ENCODE results near the gene WDR37.
"Not testable (repeated sequence)": the region's sequence is repeated elsewhere in the genome, so short reads cannot be mapped to it uniquely, and the experiment has no call there.

WDR37 gene

DNA sequence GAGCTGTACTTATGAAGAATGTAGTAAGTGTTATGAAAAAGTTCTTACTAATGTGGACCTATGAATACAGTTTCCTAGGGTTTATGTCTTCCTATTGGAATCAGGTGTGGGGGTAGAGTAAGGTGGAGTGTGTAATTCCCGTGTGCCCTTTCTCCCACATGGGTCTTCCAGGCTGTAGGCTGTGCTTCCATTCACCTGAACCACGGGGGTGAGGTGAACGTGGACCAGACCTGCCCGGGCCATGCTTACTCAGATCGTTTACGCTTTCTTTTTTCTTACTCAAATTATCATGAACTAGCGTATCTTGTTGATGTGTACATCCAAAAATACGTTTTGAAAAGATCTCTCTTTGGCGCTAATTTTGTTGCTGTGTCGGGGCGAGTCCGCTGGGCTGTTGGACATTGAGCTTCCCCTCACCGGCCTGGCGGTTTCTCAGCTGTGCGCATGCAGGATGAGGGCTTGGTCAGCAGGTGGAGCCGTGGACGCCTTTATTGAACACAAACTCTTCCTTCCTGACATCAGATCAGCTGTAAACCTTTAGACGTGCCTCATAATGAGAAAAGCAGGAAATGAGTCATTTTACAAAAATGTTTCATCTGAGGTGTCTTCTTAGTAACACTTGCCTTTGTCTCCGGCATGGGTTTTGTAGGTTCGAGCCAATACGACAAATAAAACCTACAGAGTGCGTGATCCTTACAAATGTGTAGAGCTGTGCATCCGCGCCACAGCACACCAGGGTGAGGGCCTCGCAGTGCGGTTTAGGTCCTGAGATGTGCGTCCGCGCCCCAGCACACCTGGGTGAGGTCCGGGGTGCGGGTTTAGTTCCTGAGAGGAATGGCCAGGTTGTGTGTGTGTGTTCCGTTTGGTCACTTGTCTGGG is 53.8 kb downstream of the WDR37 start:
- DNase-seq: peak; percentile 45

GRCh38 chr10:1110674-1111119 is 54.5 kb downstream of the WDR37 start:
- no peak for DNase-seq

DNA sequence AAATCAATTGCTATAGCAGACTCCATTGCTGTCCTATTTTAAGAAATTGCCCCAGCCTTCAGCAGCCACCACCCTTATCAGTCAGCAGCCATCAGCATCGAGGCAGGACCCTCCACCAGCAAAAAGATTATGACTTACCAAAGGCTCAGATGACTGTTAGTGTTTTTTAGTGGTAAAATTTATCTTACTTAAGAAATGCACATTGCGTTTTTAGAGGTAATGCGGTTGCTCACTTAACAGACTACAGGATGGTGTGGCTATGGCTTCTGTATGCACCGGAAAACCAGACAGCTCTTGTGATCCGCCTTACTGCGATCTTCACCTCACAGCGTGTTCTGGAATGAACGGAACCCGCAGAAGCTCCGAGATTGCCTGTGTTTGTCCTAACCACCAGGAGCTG is 58.1 kb downstream of the WDR37 start:
- no peak for DNase-seq

- DNase-seq: no peak
Observed at GRCh38 chr10:1114719-1115606, 58.8 kb downstream of the WDR37 start.

GRCh38 chr10:1115607-1115955 is 59.4 kb downstream of the WDR37 start:
- DNase-seq: no peak

- DNase-seq: no peak
Observed at GRCh38 chr10:1116051-1116450, 59.9 kb downstream of the WDR37 start.

DNA sequence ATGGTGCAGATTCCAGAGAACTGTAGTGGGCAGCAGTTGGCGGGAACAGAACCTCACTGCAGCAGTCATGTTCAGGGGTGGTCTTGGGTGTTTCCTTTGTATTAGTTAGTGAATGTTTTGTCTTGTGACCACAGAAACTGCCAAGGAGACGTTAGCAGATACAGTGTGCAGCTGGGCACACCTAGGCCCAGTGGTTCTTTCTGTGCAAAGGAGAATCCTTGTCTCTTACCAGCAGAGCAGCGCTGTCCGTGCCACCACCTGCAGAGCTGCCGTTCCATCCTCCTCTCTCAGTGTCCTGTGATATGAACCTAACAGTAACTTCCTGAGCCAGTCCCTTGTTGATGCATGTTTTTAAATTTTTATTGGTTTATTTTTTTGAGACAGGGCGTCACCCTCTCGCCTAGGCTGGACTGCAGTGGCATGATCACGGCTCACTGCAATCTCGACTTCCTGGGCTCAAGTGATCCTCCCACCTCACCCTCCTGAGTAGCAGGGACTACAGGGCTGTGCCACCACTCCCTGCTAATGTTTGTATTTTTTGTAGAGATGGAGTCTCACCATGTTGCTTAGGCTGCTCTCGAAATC is 60.6 kb downstream of the WDR37 start:
- no peak for DNase-seq

DNA sequence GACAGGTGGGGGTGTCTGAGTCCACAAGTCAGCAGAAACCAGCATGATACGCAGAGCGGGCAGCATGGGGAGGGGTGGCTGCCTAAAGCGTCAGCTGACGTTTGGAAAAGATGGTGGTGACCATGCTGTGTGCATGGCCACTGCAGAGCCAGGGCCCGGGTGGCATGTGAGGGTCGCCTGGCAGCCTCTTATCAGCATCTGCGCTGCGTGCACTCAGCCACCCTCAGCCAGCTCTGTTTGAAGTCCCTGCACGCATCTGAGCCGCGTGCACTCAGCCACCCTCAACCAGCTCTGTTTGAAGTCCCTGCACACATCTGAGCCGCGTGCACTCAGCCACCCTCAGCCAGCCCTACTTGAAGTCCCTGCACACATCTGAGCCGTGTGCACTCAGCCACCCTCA is 61.5 kb downstream of the WDR37 start:
- DNase-seq: no peak

DNA sequence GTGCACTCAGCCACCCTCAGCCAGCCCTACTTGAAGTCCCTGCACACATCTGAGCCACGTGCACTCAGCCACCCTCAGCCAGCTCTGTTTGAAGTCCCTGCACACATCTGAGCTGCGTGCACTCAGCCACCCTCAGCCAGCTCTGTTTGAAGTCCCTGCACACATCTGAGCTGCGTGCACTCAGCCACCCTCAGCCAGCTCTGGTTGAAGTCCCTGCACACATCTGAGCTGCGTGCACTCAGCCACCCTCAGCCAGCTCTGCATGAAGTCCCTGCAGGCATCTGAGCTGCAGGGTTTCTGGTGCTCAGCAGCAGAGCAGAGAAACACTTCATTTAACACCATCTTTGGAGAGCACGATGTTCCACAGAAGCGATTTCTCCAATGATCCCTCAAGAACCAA is 62.1 kb downstream of the WDR37 start:
- DNase-seq: not testable (repeated sequence)

GRCh38 chr10:1119027-1119426 is 62.8 kb downstream of the WDR37 start:
- DNase-seq: no peak

- DNase-seq: no peak
Observed at GRCh38 chr10:1119501-1119900, 63.3 kb downstream of the WDR37 start.

GRCh38 chr10:1120306-1120705 is 64.1 kb downstream of the WDR37 start:
- DNase-seq: no peak

DNA sequence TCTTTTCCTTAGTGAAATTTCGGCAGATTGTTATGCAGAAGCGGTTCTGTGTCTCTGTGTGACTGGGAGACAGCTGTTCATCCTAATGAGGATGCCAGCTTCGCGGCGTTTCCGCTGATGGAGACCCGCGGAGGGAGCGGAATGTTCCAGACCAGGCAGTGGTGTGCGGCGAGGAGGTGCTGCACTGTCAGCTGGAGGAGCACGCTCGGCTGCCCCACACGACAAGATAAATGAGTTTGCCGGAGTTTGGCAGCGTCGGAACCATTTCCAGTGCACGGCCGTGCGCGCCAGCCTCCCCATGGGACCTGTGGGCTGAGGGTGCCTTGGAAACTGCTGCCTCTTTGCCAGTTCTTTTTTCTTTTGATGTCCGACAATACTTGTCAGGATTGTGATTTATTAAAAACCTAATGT is 64.6 kb downstream of the WDR37 start:
- DNase-seq: peak; percentile 85

GRCh38 chr10:1121271-1121970 is 65.2 kb downstream of the WDR37 start:
- no peak for DNase-seq

DNA sequence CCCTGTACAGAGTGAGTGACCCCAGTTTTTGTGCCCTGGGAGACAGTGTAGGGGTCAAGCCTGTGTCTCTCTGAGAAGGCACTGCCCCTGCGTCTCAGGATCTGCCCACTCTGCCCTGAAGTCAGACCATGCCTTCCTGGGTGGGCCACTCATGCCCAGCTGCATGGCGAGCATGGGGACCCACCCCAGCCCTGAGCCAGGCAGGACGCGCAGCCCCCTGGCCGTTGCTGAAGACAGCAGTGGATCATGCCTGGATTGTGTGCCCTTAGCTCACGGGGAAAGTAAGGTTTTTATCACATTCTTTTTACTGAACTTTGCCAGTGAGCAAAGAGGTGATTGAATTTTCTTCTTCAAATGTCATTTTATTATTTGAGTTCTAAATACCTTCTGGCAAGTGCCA is 66.2 kb downstream of the WDR37 start:
- no peak for DNase-seq

DNA sequence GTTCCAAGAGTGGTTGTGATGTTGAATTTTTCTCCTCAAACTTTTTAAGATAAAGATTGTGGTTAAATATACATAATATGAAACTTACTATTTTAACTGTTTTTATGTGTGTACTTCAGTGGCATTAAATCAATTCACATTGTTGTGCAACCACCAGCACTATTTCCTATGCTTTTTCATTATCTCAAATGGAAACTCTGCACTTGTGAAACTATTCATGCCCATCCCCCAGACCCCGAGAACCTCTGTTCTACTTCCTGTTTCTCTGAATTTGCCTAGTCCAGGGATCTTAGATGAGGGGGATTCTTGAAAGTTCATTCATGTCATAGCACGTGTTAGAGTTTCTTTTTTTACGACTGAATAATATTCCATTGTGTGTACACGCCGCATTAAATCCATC is 67.0 kb downstream of the WDR37 start:
- no peak for DNase-seq

- DNase-seq: no peak
Observed at GRCh38 chr10:1123972-1124371, 67.8 kb downstream of the WDR37 start.

DNA sequence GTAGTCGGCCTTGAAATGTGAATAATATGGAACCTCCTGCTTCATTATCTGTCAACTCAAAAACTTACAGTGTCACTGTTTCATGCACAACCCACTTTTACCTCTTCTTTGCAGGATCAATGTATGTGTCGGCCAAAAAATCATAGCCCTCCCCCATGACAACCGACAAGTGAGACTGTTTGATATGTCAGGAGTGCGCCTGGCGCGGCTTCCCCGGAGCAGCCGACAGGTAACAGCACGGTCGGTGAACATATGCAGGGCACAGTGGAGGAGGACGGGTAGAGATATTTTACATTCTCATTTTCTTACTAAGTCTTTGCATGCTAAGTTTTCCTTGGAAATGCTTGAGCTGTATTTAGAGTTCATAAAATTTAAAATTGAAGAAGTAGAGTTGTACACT is 68.6 kb downstream of the WDR37 start:
- DNase-seq: no peak

GRCh38 chr10:1126461-1126860 is 70.3 kb downstream of the WDR37 start:
- DNase-seq: no peak

DNA sequence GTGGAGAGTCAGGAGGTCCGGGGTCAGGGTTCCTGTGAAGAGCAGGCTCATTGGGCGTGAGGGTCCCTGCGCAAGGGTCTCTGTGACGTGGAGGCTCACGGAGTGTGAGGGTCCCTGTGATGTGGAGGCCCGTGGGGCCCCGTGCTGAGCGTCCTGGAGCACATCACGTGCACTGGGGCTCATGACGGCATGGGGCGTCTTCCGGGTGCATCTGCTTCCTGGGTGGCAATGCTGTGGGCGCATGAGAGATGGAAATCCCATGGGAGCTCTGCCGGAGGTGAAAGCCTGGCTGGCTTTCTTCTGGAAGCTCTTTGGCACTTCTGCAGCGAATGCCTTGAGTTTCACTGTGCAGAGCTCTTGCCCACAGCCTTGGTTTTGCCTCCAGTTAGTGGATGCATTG is 71.4 kb downstream of the WDR37 start:
- no peak for DNase-seq

DNA sequence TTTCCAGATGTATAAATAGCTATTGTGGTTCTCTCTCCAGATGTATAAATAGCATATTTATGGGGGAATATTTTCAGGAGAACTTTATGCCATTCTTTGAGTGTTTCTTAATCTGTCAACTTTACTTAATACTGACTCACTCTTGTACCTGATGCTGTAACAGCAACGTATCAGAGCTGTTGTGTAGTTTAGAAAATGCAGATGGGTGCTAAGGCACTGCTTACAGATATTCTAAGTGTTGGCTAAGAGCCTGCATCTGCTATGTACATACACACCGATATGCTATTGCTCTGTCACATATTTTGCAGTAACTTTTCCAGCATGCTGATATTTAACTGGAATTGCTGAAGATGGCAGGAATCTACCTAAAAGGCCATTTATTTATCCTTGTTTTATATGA is 71.9 kb downstream of the WDR37 start:
- no peak for DNase-seq

DNA sequence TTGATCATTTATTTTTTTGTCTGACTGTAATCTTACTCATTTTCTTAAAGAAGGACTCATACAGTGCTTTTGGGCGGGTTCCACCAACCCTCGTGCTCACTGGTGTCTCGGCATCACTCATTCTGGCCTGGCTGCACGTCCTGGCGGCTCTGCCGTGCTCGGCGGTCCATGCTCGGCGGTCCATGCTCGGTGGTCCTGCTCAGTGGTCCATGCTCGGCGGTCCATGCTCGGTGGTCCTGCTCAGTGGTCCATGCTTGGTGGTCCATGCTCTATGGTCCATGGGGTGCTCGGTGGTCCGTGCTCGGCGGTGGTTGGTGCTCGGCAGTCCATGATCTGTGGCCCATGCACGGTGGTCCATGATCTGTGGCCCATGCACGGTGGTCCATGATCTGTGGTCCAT is 72.5 kb downstream of the WDR37 start:
- no peak for DNase-seq

DNA sequence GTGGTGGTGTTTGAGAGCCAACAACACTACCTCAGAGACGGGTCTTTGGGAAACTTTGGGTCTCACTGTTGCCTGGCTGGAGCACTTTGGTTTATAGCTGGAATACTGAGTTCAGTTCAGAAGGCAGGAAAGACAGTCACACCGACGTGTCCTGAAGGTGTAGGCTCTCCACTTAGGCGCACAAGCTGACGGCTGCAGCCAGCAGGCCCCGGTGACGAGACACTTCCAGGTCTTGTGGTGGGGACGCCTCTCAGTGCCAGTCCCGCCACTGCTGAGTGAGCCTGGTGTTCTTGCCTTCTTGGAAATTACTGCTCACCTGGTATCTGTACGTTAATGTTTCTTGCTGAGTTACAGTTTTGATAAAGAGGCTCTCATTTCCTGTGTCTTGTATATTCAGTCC is 74.0 kb downstream of the WDR37 start:
- no peak for DNase-seq

All from NCI-H1694 treated with DMSO at 0.1 percent for 48 hours (cell line).